ENCODE results near the gene CIPC. TPM values are rescaled to one million over a fixed set of nuclear protein-coding genes. Genes with fewer than 3 reads are reported as not detected.

Gene CIPC
- total and polyA plus RNA-seq, 2 of the 13 experiments (the other 11 are each of a cell fraction or from before 2014, with no cell fraction given) = 7.6 to 13.9 TPM

GRCh38 chr14:77053046-77053841 lies 44.8 kb upstream of the CIPC start (continued):
- TF ChIP-seq ATF7 (IDR thresholded peaks at IDR 0.05) (no peak), ATF7 (CRISPR knock-in tag; IDR thresholded peaks at IDR 0.05) (no peak), TMF1 (CRISPR knock-in tag; IDR thresholded peaks at IDR 0.05; ENCODE audit: low read depth) (no peak), SOX6 (IDR thresholded peaks at IDR 0.05) (no peak), SOX6 (CRISPR knock-in tag; IDR thresholded peaks at IDR 0.05) (peak; percentile 38; the same call in 1 of the 2 replicates), NR2C2 (CRISPR knock-in tag; IDR thresholded peaks at IDR 0.05; ENCODE audit: borderline replicate concordance) (no peak), YEATS4 (CRISPR knock-in tag; IDR thresholded peaks at IDR 0.05; ENCODE audit: borderline replicate concordance) (no peak), TFDP1 (CRISPR knock-in tag; IDR thresholded peaks at IDR 0.05; ENCODE audit: borderline replicate concordance) (no peak), SPEN (CRISPR knock-in tag; IDR thresholded peaks at IDR 0.05; ENCODE audit: low read depth) (no peak), SIX4 (CRISPR knock-in tag; IDR thresholded peaks at IDR 0.05) (no peak), ZNF674 (CRISPR knock-in tag; IDR thresholded peaks at IDR 0.05; ENCODE audit: low read depth) (no peak), ZSCAN20 (CRISPR knock-in tag; IDR thresholded peaks at IDR 0.05; ENCODE audit: borderline replicate concordance) (no peak), BRF2 (CRISPR knock-in tag; IDR thresholded peaks at IDR 0.05) (no peak), ZFP91 (CRISPR knock-in tag; IDR thresholded peaks at IDR 0.05; ENCODE audit: borderline replicate concordance) (peak; percentile 39), ZNF510 (CRISPR knock-in tag; IDR thresholded peaks at IDR 0.05; ENCODE audit: low read depth) (no peak), ZFP36L1 (CRISPR knock-in tag; IDR thresholded peaks at IDR 0.05) (no peak), GFI1 (CRISPR knock-in tag; IDR thresholded peaks at IDR 0.05; ENCODE audit: borderline replicate concordance) (no peak), ZBTB7A (CRISPR knock-in tag; IDR thresholded peaks at IDR 0.05) (peak; percentile 91), ZFP90 (CRISPR knock-in tag; IDR thresholded peaks at IDR 0.05; ENCODE audit: borderline replicate concordance) (no peak), SNAPC2 (CRISPR knock-in tag; IDR thresholded peaks at IDR 0.05) (no peak), HMG20A (CRISPR knock-in tag; IDR thresholded peaks at IDR 0.05; ENCODE audit: borderline replicate concordance) (0 out of 2 replicates have a peak, but pooled peaks have one; percentile 16), TAF15 (IDR thresholded peaks at IDR 0.05; ENCODE audit: low read depth, low read length, poor library complexity, severe bottlenecking) (no peak), ZFY (CRISPR knock-in tag; IDR thresholded peaks at IDR 0.05) (no peak), PCBP1 (IDR thresholded peaks at IDR 0.05; ENCODE audit: borderline replicate concordance, low read depth, low read length) (no peak), ZNF468 (CRISPR knock-in tag; IDR thresholded peaks at IDR 0.05) (no peak), FOSL2 (CRISPR knock-in tag; IDR thresholded peaks at IDR 0.05) (peak; percentile 50)
